HL-60/S4 treated with phorbol 12-myristate 13-acetate at 8.2 ng/mL for 4 days and 3 days (cell line): ENCODE measurements around the gene PELI2.

Source experiments
- in situ Hi-C: fragments of 300-500 bp; cut with MboI; formaldehyde crosslinking; loops from 2 replicates; pipeline ENCODE4 v1.15.0; 2022; ENCODE audit warnings: low sequenced_read_pairs

The PELI2 gene

GRCh38 chr14:56224691-56225681, 106.8 kb downstream of the PELI2 start:
- in situ Hi-C loops = no loop called here

GRCh38 chr14:56235388-56235787, 117.2 kb downstream of the PELI2 start:
- in situ Hi-C loops = no loop called here

DNA sequence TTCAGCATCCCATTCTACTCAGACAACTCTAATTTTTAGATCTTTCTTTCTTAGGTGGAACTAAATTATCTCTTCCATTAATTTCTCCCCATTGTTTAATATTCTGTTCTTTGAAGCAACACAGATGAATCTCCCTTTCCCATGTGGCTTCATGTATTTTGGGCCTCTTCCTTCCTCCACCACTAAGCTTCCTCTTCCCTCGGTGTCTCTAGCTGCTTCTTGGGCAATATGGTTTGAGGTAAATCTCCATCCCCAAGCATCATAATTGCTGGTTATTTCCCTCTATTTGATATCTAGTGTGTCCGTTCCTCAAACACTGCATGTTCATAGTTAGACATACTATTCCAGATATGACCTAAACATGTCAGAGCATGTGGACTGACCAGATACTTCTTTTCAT, 119.2 kb downstream of the PELI2 start:
- in situ Hi-C loops = no loop called here

DNA sequence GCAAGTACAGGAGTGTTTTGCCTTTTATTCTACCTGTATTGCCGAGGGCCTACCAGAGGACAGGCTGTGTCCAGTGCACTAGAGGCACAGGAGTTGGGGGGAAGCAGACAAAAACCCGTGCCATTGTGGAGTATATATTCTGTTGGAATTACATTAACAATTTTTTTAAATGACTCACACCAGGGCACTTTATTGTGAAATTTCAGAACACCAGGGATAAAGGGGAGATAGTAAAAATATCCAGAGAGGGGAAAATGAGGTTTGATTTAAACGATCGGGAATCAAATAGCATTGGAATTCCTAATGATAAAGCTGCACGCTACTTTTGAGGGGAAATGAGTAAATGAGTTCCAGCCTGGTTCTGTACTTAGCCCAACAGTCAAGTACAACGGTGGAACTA, 123.2 kb downstream of the PELI2 start:
- in situ Hi-C loops = no loop called here

DNA sequence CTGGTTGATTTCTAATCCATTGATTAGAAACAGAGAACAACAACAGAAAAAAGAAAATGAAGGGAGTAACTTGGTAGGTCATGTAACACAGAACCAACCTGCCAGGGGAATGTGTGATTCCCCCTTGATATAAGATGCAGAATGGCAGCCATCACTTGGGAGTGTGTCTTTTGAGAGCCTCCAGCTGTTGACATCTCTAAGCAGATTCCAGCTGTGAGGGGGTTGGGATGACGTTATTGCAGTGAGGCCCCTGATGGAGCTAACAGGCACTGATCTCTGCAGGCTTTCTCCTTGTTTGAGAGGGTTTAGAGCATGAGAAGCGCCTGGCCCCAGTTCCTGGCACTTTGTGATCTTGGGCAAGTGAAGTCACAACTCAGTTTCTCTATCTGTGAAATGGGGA, 124.9 kb downstream of the PELI2 start:
- in situ Hi-C loops = no loop called here

GRCh38 chr14:56244138-56244789, 126.1 kb downstream of the PELI2 start:
- in situ Hi-C loops = no loop called here

DNA sequence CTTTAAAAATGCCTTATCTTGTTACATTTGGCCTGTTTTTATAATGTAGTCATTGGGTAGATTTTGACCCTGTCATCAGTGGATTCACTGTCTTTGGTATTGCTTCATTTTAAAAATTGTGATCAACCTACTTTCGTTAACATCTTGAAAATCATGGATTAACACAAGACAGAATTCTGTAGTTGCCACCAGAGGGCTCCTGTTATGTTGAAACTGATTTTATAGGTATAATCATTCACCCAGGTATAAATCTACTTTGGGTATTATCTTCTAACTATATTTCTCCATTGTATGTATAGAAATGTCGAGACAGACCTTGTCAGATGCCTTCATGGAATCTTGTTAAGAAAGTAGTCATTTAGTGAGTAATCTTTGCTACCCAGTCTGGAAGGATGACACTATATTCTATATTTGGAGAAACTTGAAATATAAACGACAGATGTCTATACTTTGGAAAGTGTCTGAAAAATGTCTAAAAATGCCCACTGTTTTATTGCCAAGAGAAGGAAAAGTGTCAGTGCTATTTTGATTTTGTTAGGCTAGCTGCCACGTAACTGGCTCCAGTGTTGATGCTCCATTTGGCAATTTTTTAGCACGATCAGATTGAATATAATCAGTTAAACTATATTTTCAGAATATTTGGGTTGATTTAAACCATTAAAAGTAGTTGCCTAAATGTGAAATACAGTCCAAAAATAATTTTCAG, 129.4 kb downstream of the PELI2 start:
- in situ Hi-C loops = no loop called here

- in situ Hi-C loops = no loop called here
These were observed 130.2 kb downstream of the PELI2 start for GRCh38 chr14:56248442-56248841.

DNA sequence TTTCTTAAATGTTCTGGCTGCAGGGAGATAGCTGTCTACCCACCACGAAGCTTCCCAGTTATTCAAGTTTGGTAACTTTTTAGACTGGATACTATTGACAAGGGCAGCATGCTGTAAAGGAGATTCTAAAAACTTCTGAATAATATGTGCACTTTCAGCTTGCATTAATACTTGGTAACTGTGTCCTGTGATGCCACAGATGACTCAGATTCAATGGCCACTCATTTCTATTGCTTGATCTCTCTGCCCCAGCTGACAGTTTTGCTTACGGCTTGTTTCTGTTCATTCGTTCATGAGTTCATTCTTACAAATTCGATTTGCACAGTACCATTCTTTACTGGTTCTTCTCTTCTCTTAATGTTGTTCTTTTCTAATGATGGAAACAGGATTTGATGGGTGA, 142.8 kb downstream of the PELI2 start:
- in situ Hi-C loops = no loop called here

GRCh38 chr14:56262530-56262929, 144.3 kb downstream of the PELI2 start:
- in situ Hi-C loops = no loop called here

DNA sequence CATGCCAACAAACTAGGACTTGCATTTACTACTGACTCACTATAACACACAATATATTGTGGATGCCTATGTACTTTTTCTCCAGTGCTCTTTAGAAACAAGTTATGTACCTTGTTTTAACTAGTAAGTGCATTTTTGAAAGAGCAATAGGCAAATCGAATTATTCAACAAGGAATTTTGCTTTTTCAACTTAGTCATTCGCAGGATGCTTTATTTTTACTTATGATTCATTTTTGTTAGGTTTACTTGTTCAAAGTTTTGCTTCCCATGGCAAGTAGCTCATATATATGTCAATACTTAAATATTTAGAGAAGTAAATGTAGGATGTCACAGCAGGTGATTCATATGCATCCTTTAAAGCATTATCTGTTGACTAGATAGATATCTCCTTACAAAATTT, 149.8 kb downstream of the PELI2 start:
- in situ Hi-C loops = no loop called here

GRCh38 chr14:56268673-56269072, 150.5 kb downstream of the PELI2 start:
- in situ Hi-C loops = no loop called here

DNA sequence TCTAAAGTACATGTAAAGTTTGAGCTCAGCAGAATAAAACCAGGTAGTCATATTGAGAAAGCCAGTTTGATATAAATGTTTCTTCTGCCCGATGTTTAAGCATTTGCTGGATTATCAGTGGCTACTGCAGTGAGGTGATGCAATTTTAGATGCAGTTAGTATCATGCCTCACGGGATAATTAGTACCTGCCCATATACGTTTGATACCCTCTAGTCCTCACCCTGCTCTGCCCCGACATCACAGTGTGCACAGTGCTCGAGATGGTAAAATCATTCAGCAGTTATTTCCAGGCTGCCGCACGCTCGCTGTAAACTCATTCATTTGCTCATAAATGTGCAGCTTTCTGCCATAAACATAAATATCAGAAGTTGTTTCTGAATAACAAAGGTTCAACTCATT, 152.7 kb downstream of the PELI2 start:
- in situ Hi-C loops = no loop called here

- in situ Hi-C loops = no loop called here
These were observed 153.8 kb downstream of the PELI2 start for GRCh38 chr14:56271970-56272369.

DNA sequence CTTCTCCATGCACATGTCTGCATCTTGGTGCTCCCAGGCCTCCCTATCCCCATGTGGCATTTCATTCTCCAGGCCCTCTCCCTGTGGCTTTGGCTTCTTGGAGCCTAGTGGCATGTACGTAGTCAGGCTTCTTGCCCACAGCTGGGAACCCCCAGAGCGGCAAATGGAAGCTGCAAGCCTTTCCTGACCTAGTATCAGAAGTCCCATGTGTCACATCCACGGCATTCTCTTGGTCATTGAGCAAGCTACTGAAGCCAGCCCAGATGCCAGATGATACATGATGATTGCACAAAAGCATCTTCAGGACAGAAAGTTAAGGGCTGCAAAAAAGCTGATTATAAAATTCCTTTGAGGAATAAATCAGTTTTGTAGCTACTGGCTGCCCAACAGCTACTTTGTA, 154.9 kb downstream of the PELI2 start:
- in situ Hi-C loops = no loop called here

DNA sequence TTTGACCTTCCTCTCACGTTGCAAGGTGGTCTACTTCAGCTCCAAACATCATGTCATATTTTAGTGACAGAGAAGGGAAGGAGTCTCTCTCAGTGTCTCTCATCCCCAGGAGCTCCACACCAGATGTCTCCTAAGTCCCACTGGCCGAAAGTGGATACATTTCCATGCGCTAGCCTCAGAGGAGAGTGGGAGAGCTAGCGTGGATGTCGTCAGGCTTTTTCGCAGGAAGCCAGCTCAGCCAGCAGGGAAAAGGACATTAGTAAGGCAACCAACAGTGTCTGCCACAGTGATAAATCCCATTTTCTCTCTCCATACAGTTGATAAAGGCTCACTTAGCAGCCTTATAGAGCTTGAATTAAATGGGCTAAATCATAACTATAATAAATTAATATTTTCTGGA, 155.7 kb downstream of the PELI2 start:
- in situ Hi-C loops = no loop called here

- in situ Hi-C loops = no loop called here
These were observed 156.3 kb downstream of the PELI2 start for GRCh38 chr14:56274556-56274955.

DNA sequence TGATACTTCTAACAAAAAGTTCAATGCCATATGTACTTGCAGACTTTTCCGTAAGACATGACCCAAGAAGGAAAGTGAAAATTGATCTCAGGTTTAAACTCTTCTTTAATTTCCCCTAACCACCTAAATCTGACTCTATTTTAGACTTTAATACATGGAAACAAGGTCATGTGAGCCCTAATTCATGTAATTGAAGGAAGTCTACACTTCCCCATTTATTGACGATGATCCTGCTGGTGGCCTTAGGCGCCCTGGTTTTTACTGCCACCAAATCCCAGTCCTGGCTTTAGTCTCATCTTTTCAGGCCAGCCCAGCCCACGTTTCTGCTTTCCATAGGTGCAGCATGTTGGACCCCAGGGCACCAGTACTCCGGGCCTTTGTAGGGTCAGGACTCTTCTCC, 157.9 kb downstream of the PELI2 start:
- in situ Hi-C loops = no loop called here

DNA sequence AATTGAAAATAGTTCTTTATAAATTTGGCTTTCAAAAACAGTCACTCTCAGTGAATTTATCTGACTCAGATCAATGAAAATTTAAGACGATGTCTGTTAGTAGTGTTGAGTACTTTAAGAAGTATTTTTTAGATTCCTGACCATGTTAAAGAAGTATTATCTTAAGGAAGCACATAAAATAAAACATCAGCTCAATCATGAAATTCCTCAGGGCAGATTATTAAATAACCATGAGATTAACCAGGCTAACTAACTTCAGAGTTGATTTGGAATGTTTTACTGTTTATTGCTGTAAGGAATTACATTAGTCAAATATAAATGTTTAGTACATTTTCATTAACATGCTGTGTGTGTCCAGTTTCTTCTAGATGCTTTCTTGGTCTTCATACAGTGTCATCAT, 160.2 kb downstream of the PELI2 start:
- in situ Hi-C loops = no loop called here

DNA sequence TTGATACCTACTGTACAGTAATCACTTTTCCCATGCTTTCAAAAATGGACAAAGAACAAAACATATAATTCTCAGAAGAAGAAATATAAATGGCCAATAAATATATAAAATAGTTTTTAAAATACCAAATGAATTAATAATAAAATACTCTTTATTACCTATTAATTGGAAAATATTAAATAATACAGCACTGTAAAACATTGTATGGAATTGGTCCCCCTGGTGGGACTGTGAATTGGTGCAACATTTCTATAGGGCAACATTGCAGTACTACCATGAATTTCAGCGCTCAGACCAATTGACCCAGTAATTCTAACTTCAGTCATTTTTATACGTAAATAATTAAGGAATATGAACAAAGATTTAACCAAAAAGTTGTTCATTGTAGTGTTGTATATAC, 162.6 kb downstream of the PELI2 start:
- in situ Hi-C loops = no loop called here

- in situ Hi-C loops = no loop called here
These were observed 164.0 kb downstream of the PELI2 start for GRCh38 chr14:56282179-56282578.

GRCh38 chr14:56284641-56285040, 166.4 kb downstream of the PELI2 start:
- in situ Hi-C loops = no loop called here
